ENCODE results near the gene APPL1. TPM values are rescaled to one million over a fixed set of nuclear protein-coding genes. Genes with fewer than 3 reads are reported as not detected.

The APPL1 gene
- total and polyA plus RNA-seq, 2 of the 13 experiments (the other 11 are each of a cell fraction or from before 2014, with no cell fraction given) = 14.3 to 29.0 TPM

GRCh38 chr3:57226176-57226575 is 1.4 kb upstream of the APPL1 start:
- H2AFZ ChIP-seq (ENCODE audit: low read length) = peak overlapping the region; percentile 34
- ATAC-seq (no peak), DNase-seq (ENCODE audit: low spot score) (no peak), FAIRE-seq (no peak)
- H3K27ac ChIP-seq (ENCODE audit: extremely low read length, insufficient read depth, low read length) = no peak overlapping the region
- in situ Hi-C loops (cut with HindIII; ENCODE audit: extremely low pct_ligation_motif_present, low pct_unique_long_range_greater_than_20kb) (loop anchor here (10.0 kb wide), 1 partner anchor 231 kb away; no protein-coding TSS in a partner anchor), intact Hi-C loops (cut with micrococcal nuclease; ENCODE audit: unreplicated experiment) (loop anchor here (10.0 kb wide), 1 partner anchor 221 kb away; no protein-coding TSS in a partner anchor)
- POLR2A ChIA-PET = no interaction called here
- peak overlapping the region; percentile 98 for H3K4me2 ChIP-seq (ENCODE audit: low read depth, low read length)
- CTCF ChIA-PET (ENCODE audit: low intra/inter-chr PET ratio, low total read pairs) = no interaction called here
- TF ChIP-seq RNF2 (conservative IDR thresholded peaks at IDR 0.05; ENCODE audit: low read depth) = no peak
- TF ChIP-seq TEAD2 (CRISPR knock-in tag; IDR thresholded peaks at IDR 0.05) = no peak
- TF ChIP-seq ZBTB4 (CRISPR knock-in tag; IDR thresholded peaks at IDR 0.05; ENCODE audit: borderline replicate concordance) = no peak
- no peak for TF ChIP-seq RAD21 (CRISPR knock-in tag; IDR thresholded peaks at IDR 0.05)
- no TSS peak for BruUV-seq (replicated peaks)
- WGBS (ENCODE audit: low lambda C conversion rate) = 61% methylated on average over 2 of the region's 2 CpGs
- H3K36me3 ChIP-seq (replicated peaks in 1 of 2; ENCODE audit: control insufficient read depth in 1 of 2, insufficient read depth in 2 of 2, low read length in 2 of 2) = no peaks in the 10 kb centered on the region
- no peaks in the 10 kb centered on the region for H3K9me3 ChIP-seq (ENCODE audit: low read length)
- peaks cover 32% of the 10 kb centered on the region for H3K4me1 ChIP-seq (ENCODE audit: insufficient read depth, low read length)
- no peak overlapping the region for H3K4me3 ChIP-seq (replicated peaks in 1 of 3; ENCODE audit: insufficient read depth in 1 of 3, low read depth in 2 of 3, low read length in 3 of 3)
- H4K20me1 ChIP-seq (ENCODE audit: insufficient read depth, low read length) = peaks cover 8% of the 10 kb centered on the region; the same call in 1 of the 2 replicates
- no peaks in the 10 kb centered on the region; a peak in 1 of 5 replicates for H3K27me3 ChIP-seq (ENCODE audit: control insufficient read depth in 1 of 2, insufficient read depth in 2 of 2, low read length in 2 of 2)
- H3K79me2 ChIP-seq (ENCODE audit: insufficient read depth, low read length) = peaks cover 25% of the 10 kb centered on the region
- H3K9ac ChIP-seq (ENCODE audit: insufficient read depth, low read depth, low read length) = no peak overlapping the region

Measured in HepG2 (cell line).